GM21360 (cell line): ENCODE data around the gene PTPRN2.

ENCODE experiments used
- ATAC-seq: cut with Tn5 transposase; IDR thresholded peaks from one replicate; pipeline ENCODE4 v1.9.1; 2021; ENCODE audit warnings: mild to moderate bottlenecking, moderate library complexity; ENCODE audit not compliant: unreplicated experiment

Gene PTPRN2

DNA sequence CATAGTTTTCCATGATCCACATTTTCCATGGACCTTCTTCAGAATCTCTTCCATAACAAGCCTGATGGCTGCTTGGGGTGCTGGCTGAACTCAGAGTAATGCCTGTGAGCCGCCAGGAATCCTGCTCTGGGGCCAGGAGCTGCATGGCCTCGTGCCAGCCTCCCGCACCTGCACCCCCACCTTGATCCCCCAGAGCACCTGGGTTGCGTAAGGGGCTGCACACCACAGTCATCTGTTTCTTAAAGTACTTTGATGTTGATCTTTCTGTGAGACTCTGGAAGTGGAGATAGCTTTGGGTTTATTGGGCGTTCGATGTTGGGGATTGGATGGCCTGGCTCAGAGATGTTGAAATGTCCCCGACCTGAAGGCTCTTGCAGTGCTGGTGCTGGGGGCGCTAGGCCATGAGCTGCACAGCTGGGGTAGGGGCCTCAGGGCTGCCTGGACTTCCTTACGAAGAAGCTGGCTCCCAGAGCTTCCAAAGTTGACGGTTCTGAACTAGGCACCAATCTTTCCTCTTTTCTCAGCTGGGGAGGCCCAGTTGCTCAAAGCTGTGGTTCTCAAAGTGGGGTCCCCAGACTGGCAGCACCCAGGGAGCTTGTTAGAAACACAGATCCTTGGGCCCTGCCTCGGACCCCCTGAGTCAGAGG, 716.9 kb downstream of the PTPRN2 start:
- ATAC-seq: no peak

- no peak for ATAC-seq
Observed at GRCh38 chr7:157869793-157870192, 717.8 kb downstream of the PTPRN2 start.

DNA sequence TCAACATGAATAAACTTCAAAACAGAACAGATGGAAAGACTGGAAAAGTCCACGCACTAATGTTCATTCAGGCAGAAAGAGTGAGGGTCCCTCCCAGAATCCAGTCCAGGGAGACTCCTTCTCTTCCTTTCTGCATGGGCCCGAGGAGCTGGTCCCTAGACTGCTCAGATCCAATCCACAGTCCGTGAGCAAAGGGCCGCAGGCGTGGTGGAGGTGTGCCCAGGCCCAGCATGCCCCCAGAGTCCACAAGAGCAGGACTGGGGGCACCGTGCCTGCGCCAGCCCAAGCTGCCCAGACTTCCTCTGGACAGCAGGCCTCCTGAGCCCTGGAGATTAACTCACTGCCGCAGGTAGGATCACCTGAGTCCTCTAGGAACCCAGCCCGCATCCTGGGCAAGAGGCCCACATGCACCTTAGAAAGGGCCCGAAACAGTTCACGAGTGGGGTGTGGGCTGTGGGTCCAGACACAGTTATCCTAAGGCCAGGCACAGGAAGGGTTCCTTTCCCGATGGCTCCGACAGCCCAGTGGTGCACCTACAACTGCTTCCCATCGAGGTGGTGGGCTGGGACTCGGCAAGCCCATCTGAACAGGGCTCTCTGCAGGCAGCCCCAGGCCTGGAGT, 719.8 kb downstream of the PTPRN2 start:
- no peak for ATAC-seq

DNA sequence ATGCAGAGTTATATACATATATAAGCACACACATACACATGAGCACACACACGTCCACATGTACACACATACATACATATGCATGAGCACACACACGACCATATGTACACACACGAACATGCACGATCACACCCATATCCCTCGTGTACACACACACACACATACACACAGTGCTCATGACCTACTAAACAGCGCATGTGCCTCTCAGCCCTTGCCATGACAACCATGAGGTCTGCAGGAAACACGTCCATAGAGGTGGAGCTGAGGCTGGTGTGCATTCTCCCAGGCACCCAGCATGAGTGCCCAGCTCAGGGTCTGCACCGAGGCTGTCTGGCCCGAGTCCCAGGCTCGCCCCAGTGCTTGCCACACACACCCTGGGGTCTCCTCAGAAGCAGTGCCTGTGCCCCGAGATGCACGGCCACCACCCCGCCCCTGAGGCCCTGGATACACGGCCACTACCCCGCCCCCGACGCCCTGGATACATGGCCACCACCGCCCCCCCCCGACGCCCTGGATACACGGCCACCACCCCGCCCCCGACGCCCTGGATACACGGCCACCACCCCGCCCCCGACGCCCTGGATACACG, 721.2 kb downstream of the PTPRN2 start:
- ATAC-seq: no peak

GRCh38 chr7:157865351-157866165, 722.1 kb downstream of the PTPRN2 start:
- ATAC-seq: no peak

DNA sequence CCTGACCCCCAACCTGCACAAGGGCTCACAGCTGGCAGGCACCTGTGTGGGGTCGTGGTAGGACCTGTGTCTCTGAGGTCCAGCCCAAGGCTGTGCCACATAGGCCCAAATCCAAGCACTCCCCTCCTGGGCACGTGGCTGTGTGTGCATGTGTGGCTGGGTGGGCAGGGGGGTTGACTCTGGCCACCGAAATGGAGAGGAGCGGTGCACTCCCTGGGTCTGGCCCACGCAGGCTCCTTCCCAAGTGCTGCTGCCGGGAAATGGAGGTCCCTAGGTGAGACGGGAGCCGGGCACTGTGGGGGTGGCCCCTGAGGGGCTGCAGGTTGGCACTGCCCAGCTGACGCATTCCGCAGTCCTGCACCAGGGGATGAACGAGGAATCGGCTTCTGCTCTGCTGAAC, 722.7 kb downstream of the PTPRN2 start:
- no peak for ATAC-seq

DNA sequence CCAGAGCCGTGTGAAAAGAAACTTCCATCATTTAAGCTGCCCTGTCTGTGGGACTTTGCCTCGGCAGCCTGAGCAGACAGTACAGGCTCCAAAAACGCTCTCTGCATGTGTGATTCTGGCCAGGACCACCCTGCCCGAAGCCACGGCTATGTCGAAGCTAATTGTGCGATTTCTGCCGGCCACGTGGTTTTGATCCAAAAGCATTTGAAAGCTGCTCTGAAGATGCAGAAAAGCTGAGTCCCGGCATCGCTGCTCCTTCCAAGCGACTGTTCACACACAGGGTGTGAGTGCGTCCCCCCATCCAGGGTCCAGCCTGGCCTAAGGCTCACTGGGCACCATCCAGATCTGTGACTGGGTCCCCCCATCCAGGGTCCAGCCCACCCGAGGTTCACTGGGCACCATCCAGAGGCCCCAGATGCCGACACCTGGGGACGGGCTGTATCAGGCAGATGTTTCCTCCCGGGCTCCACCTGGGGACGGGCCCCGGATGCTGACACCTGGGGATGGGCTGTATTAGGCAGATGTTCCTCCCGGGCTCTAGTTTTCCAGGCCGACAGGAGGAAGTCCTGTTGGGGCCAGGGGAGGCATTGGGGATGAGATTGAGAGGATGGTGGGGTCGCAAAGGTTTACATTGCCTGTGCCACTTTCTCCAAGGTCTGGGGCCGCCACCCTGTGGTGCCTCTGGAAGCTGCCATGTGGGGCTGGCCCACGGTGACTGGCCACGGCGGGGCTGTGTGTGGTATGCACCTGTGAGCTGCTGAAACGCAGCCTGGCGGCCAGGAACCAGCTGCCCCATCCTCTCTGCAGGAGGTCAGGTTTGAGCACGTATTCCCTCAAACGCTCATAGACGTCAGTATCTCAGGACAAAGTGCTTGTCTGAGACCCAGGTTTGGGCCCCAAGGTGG, 723.5 kb downstream of the PTPRN2 start:
- no peak for ATAC-seq

- no peak for ATAC-seq
Observed at GRCh38 chr7:157863176-157863575, 724.4 kb downstream of the PTPRN2 start.

DNA sequence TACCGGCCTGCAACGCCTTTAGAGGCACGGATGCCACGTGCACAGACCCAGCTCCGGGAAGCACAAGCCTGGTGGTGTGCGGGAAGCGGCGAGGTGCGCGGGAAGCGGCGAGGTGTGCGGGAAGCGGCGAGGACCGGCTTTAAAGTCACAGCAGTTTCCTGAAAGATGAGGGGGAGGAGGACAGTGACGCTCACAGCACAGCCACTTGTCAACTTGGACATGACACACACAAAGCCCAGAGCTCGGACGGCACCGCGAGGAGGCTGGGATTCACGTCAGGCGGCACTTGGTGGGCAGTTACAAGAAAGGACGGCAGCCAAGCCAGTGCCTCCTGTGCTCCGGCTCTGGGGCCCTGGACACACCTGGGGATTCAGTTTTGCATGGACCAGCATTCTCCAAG, 724.9 kb downstream of the PTPRN2 start:
- no peak for ATAC-seq

DNA sequence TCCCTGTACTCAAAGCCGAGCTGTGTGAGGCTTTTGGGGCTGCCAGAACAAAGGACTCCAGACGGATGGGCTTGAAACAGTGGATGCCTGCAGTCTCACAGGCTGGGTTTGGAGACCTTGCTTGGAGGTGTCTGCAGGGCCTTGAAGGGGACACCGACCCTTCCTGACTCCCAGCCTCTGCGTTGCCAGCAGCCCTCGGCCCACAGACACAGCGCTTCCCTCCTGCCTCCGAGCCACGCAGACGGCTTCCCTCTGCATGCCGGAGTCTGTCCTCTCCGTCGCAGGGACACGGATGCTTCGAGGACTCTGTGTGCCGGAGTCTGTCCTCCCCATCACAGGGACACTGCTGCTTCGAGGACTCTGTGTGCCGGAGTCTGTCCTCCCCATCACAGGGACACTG, 726.1 kb downstream of the PTPRN2 start:
- no peak for ATAC-seq

DNA sequence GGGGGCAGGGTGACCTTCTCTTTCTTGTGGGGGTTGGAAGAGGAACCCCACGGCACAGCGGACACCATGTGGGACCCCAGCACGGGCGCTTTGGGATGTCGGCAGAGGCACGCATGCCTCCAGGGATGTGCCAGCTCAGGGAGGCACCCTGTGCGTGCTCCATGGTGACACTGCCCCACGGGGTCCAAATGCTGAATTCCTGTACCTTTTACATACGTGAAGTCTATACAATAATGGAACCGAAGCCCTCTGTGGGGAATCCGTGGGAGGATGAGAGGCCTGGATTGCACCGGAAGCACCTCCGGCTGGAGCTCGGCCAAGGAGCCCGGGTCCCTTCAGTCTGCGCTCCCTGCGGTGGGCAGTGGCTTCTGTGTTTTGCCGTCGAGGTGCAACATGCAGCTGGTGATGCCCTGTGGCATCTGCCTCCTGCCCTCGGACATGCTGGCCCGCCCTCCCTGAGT, 726.6 kb downstream of the PTPRN2 start:
- no peak for ATAC-seq

DNA sequence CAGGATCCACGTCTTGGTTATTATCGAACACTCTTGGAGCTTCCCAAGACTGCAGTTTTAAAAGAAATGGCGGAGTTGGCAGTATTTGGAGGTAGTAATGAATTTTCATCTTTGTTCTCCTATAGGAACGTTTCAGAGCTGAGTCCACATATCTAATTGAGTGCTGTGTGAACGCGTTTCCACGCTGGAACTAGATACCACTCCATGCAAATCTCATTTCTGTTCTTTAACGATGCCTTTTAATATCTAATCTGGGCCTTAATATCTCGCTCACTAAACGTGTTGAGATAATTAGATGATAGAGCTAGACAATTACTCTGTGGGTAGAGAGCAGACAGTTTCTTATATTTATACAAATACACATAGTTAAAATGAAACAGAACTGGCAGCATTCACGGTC, 727.2 kb downstream of the PTPRN2 start:
- no peak for ATAC-seq

DNA sequence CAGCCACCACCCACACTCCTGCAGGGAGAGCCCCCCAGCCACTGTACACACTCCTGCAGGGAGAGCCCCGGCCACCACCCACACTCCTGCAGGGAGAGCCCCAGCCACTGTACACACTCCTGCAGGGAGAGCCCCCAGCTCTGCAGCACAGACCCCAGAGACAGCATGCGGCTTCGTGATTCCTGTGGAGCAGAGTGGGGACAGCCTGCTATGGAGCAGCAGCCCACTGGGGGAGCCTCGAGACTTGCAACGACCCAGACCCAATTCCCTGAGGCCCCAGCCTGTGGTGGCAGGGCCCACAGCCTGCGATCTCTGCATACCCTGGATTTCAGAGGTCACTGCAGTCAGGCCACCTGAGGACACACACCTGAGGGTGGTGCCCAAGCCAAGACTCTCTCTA, 727.7 kb downstream of the PTPRN2 start:
- ATAC-seq: no peak

- ATAC-seq: no peak
Observed at GRCh38 chr7:157857578-157858075, 730.0 kb downstream of the PTPRN2 start.

GRCh38 chr7:157856873-157857577, 730.6 kb downstream of the PTPRN2 start:
- ATAC-seq: no peak

DNA sequence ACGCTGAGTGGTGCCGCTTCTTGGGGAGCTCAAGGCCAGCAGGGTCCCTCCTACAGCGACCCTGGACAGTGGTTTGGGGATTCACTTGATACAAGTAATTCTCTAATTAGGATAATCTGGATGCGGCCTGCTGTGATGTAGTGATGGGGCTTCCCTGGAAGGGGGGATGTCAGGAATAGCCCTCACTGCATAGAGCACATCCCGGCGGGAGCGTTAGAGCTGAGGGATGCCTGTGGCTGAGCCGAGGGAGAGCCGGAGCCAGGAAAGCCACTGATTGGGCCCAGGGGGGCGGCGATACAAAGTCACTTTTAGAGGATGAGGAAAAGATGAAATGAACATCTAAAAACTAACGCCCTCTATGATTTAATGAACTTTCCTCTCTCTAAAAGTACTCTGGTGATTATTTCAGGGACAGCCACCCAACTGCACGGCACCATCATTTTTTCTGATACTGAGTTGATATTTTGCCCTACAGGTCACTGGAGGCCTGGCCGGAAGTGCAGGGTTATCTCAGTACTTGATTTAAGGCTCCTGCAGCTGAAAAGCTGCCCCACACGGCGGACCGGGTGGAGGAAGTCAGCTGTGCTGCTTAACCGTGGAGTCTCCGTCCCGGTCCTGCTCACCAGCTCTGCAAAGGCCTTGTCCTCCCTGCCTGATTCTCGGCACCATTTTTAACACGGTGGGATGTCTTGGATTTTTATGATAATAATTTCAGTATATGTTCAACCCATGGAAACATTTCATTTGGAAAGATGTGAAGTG, 732.0 kb downstream of the PTPRN2 start:
- ATAC-seq: no peak

DNA sequence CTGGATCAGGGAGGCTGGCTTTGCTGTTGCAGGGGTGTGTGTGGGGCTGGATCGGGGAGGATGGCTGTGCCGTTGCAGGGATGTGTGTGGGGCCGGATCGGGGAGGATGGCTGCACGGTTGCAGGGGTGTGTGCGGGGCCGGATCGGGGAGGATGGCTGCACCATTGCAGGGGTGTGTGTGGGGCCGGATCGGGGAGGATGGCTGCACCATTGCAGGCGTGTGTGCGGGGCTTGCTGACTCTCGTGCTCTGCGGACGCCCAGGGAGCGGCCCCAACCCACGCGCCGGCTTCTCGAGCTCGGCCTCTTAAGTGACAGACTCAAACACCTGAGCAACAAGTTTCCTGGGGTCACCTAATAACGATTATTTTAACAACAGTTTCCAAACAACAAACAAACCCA, 732.6 kb downstream of the PTPRN2 start:
- ATAC-seq: no peak

DNA sequence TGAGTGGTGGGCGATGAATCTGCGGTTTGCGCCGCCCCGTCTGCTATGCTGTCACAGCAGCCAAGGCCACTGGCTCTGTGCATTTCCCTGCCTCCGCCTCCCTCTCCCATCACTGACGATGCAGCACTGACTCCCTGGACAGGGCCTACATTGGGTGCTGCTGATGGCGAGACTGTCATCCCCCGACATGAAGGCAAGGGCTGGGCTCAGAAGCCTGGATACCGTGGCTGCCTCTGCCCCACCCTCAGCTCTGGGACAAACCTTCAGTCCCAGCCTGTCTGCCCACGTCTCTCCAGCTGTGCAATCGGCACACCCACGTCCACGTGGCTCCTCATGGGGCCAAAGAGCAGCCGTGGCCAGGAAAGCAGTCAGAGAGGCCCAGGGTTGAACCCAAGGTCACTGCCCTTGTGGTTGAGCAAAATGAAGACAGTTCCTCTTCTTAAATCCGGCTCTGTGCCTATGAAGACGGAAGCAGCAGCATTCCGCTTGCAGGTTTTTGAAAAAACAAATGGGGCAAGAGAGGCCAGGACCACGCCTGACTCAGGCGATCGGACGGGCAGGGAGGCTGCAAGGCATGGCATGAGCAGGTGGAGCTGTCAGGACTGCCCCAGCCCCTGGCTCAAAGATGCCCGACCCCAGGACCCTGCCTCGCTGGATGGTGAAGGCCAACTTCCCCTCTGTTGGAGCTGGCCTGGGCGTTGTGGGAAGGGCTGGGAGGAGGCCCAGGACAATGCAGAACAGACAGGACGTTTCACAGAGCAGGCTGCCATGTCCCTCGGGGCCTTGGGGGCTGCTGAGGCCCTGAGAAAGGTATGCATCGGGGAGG, 733.3 kb downstream of the PTPRN2 start:
- no peak for ATAC-seq
